NCI-H146 treated with DMSO at 0.1 percent for 48 hours (cell line): ENCODE results near the gene AMZ2.

Source experiments
- DNase-seq: peaks from one replicate; lab custom pipeline; 2025; ENCODE audit not compliant: unreplicated experiment; lab: John Stamatoyannopoulos, UW

The AMZ2 gene

GRCh38 chr17:68290268-68290954 lies 42.6 kb downstream of the AMZ2 start:
- no peak for DNase-seq

GRCh38 chr17:68290955-68291835 lies 43.4 kb downstream of the AMZ2 start, which contains the start of the genes ARSG and SLC16A6:
Gene ARSG (plus strand): TSS chr17:68291495. CDS start chr17:68307494, 15,999 bp downstream.
Gene SLC16A6 (minus strand): TSS chr17:68291127. CDS start chr17:68278320, 12,807 bp downstream.
- peak; percentile 45 for DNase-seq

GRCh38 chr17:68291836-68292688 lies 44.2 kb downstream of the AMZ2 start:
- DNase-seq, result peak; percentile 42

GRCh38 chr17:68292689-68293040 lies 44.8 kb downstream of the AMZ2 start:
- no peak for DNase-seq

GRCh38 chr17:68293490-68294195 lies 45.8 kb downstream of the AMZ2 start:
- no peak for DNase-seq

- no peak for DNase-seq
These were observed 46.3 kb downstream of the AMZ2 start for GRCh38 chr17:68294196-68294555.

GRCh38 chr17:68294617-68295016 lies 46.8 kb downstream of the AMZ2 start:
- no peak for DNase-seq

- DNase-seq, result no peak
These were observed 47.2 kb downstream of the AMZ2 start for GRCh38 chr17:68295086-68295485.

GRCh38 chr17:68296217-68297191 lies 48.7 kb downstream of the AMZ2 start:
- DNase-seq, result no peak

GRCh38 chr17:68297195-68297594 lies 49.4 kb downstream of the AMZ2 start:
- DNase-seq, result no peak

- DNase-seq, result no peak
These were observed 50.8 kb downstream of the AMZ2 start for GRCh38 chr17:68298601-68299000.

- no peak for DNase-seq
These were observed 52.0 kb downstream of the AMZ2 start for GRCh38 chr17:68299817-68300216.

- DNase-seq, result peak; percentile 98
These were observed 53.7 kb downstream of the AMZ2 start for GRCh38 chr17:68301438-68301959.

GRCh38 chr17:68302066-68302564 lies 54.3 kb downstream of the AMZ2 start:
- peak; percentile 87 for DNase-seq

GRCh38 chr17:68302666-68303065 lies 54.8 kb downstream of the AMZ2 start:
- DNase-seq, result peak; percentile 14

- no peak for DNase-seq
These were observed 56.9 kb downstream of the AMZ2 start for GRCh38 chr17:68304706-68305105.

- DNase-seq, result no peak
These were observed 57.3 kb downstream of the AMZ2 start for GRCh38 chr17:68305142-68305541.
